GM12878 (cell line): ENCODE measurements around the gene ZNF888.
"Not testable (repeated sequence)": the region's sequence is repeated elsewhere in the genome, so short reads cannot be mapped to it uniquely, and the experiment has no call there.

ENCODE experiments used
- CEBPB ChIP-seq, 2 experiments: fragments of 150-350 bp in 1 of 2; IDR thresholded peaks; 2 replicates each; pipeline ENCODE4 v1.6.1; 2012 to 2014; ENCODE audit warnings: low read depth in 2 of 2, low read length in 2 of 2, borderline replicate concordance in 1 of 2, inconsistent platforms in 1 of 2
- HDAC6 ChIP-seq: fragments of 200-600 bp; sonication (generic); IDR thresholded peaks from one replicate; pipeline ENCODE4 v1.8.0; 2017; ENCODE audit warnings: antibody characterized with exemption; ENCODE audit not compliant: unreplicated experiment

DNA sequence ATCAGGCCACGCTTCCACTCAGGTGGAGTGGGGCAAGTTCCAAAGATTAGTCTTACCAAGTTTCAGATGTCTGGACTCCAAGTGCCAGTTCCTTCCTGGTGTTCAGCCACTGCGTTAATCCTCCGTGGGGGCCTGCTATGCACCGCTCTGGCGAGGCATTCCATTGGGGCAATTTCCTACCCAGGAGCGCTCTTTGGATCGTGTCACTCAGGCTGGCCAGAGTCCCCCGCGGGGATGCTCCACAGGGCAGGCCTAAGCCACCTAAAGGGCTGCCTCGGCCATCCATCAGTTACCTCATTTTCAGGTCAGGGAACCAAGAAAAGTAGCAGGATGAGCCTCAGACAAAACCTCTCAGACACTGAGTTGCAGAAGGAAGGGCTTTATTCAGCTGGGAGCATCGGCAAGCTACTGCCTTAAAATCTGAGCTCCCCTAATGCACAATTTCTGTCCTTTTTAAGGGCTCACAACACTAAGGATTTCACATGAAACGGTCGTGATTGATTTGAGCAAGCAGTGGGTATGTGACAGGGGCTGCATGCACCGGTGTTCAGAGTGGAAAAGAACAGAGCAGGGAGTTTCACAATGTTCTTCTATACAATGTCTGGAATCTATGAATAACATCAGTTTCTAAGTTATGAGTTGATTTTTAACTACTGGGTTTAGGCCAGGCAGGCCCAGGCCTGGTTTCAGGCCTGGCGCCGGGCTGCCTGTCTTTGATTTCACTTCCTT, 19.0 kb downstream of the ZNF888 start:
- TF ChIP-seq CEBPB (IDR thresholded peaks at IDR 0.05; ENCODE audit: borderline replicate concordance in 1 of 2, low read depth in 2 of 2, low read length in 2 of 2); HDAC6: not testable (repeated sequence)
